Sigmoid colon (tissue), 4 donors: ENCODE measurements around the gene GBX2.

ENCODE experiments used
- POLR2A ChIP-seq, 2 donors: fragments of 450-650 bp; IDR thresholded peaks; one replicate each; pipeline ENCODE4 v1.6.1; 2016; ENCODE audit warnings: antibody characterized with exemption in 2 of 2, mild to moderate bottlenecking in 2 of 2, moderate library complexity in 2 of 2
- POLR2AphosphoS5 ChIP-seq, 4 donors: sonication (generic); formaldehyde crosslinking; IDR thresholded peaks; one replicate each; pipeline ENCODE4 v1.6.1; 2017; ENCODE audit warnings: antibody characterized with exemption in 4 of 4
- TF ChIP-seq, protein P1 (sequence below), 4 experiments: fragments of 450-650 bp in 3 of 4; fragments of 200-600 bp in 1 of 4; IDR thresholded peaks; one replicate each; pipeline ENCODE4 v1.5.1; 2016 to 2019; ENCODE audit warnings: antibody characterized with exemption in 4 of 4, mild to moderate bottlenecking in 3 of 4, moderate library complexity in 2 of 4

DNA sequence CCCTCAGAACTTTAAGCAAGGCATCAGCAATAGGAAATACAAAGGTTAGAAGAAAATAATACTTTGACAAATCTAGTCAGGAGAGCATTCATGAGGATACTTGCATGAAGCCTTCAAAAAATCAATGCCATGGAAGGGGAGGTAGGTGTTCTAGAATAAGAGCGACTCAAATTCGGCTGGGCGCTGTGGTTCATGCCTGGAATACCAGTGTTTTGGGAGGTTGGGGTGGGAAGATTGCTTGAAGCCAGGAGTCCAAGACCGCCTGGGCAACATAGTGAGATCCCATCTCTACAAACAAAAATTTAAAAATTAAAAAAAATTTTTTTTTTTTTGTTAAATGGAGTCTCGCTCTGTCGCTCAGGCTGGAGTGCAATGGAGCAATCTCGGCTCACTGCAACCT lies 21.8 kb downstream of the GBX2 start:
- TF ChIP-seq, protein P1, sequence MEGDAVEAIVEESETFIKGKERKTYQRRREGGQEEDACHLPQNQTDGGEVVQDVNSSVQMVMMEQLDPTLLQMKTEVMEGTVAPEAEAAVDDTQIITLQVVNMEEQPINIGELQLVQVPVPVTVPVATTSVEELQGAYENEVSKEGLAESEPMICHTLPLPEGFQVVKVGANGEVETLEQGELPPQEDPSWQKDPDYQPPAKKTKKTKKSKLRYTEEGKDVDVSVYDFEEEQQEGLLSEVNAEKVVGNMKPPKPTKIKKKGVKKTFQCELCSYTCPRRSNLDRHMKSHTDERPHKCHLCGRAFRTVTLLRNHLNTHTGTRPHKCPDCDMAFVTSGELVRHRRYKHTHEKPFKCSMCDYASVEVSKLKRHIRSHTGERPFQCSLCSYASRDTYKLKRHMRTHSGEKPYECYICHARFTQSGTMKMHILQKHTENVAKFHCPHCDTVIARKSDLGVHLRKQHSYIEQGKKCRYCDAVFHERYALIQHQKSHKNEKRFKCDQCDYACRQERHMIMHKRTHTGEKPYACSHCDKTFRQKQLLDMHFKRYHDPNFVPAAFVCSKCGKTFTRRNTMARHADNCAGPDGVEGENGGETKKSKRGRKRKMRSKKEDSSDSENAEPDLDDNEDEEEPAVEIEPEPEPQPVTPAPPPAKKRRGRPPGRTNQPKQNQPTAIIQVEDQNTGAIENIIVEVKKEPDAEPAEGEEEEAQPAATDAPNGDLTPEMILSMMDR (IDR thresholded peaks at IDR 0.05): no peak
- no peak for TF ChIP-seq POLR2A (IDR thresholded peaks at IDR 0.05)
- TF ChIP-seq POLR2AphosphoS5 (IDR thresholded peaks at IDR 0.05): no peak
